Right lobe of liver (tissue), 6 donors: ENCODE results near the gene MIA. TPM values are rescaled to one million over a fixed set of nuclear protein-coding genes. Genes with fewer than 3 reads are reported as not detected.

Source experiments
- ATAC-seq, 4 donors: fragments of 200-7000 bp; cut with Tn5 transposase; one replicate each; pipeline ENCODE4 v1.9.1; 2020; ENCODE audit warnings: mild to moderate bottlenecking in 4 of 4, moderate library complexity in 4 of 4
- DNase-seq, 3 donors: peaks; one replicate each; pipeline ENCODE4 v3.0.0-alpha.2; 2020
- H3K27ac ChIP-seq, 3 donors: fragments of 200-600 bp; one replicate each; pipeline ENCODE4 v1.8.0; 2022
- H3K27me3 ChIP-seq, 2 donors: fragments of 200-600 bp; one replicate each; pipeline ENCODE4 v1.8.0; 2022
- H3K36me3 ChIP-seq, 4 donors: fragments of 200-600 bp; sonication (generic) in 1 of 4; one replicate each; pipeline versions ENCODE4 v1.5.1 to v1.8.0; 2017 to 2022; ENCODE audit warnings: control low read depth in 1 of 4
- H3K4me1 ChIP-seq, 4 donors: fragments of 200-600 bp; sonication (generic) in 1 of 4; one replicate each; pipeline versions ENCODE4 v1.5.1 to v1.8.0; 2017 to 2022; ENCODE audit warnings: control low read depth in 1 of 4
- H3K4me3 ChIP-seq, 3 donors: fragments of 200-600 bp; one replicate each; pipeline ENCODE4 v1.8.0; 2022
- H3K9me3 ChIP-seq, 4 donors: fragments of 200-600 bp; sonication (generic) in 1 of 4; one replicate each; pipeline versions ENCODE4 v1.5.1 to v1.8.0; 2017 to 2022; ENCODE audit warnings: control low read depth in 1 of 4
- POLR2A ChIP-seq: fragments of 450-650 bp; IDR thresholded peaks from one replicate; pipeline ENCODE4 v1.6.1; 2017; ENCODE audit warnings: antibody characterized with exemption, mild to moderate bottlenecking
- WGBS: methylation state at CpG from one replicate; pipeline ENCODE4 v1.1.6; 2018; ENCODE audit warnings: low coverage, low lambda C conversion rate; ENCODE audit not compliant: insufficient coverage; ENCODE audit errors: missing lambda C conversion rate; 5-methylcytosine and 5-hydroxymethylcytosine counted together
- intact Hi-C, 2 donors: fragments of 100-400 bp; cut with DNase I; formaldehyde crosslinking; loops; one replicate each; pipeline versions ENCODE4 v1.11.2 to v1.14.1; 2022
- total RNA-seq, 6 experiments: library from RNA; depleted of rRNA in 2 of 6; stranded (reverse); fragments of >200 nt in 2 of 6; fragmentation: NEBNext Ultra II Directional in 3 of 6; extraction: Animal tissue kit (Norgen Biotek cat#: 25700) in 3 of 6; gene quantifications; one replicate each; pipeline versions ENCODE4 v1.1.0 to v1.2.4, GENCODE V29; 2016 to 2023
- TF ChIP-seq, protein P1 (sequence below), 4 donors: fragments of 200-600 bp in 3 of 4; fragments of 450-650 bp in 1 of 4; IDR thresholded peaks; one replicate each; pipeline versions ENCODE4 v1.5.1 to v1.8.0; 2016 to 2022; ENCODE audit warnings: antibody characterized with exemption in 4 of 4, mild to moderate bottlenecking in 2 of 4
- donor health status: DM: no; HTN: yes; CAD: no.
- donor health status: DM: no; HTN: no; CAD: no.
- donor health status: DM: no; HTN: no; CAD: no.
- donor health status: DM: no; HTN: yes; CAD: no.
- donor health status: DM: no; HTN: yes; CAD: no.

The MIA gene
- total RNA-seq, 6 experiments from 2014 or later, result 0.86 to 1.9 (median 1.1) TPM; not detected in 3

DNA sequence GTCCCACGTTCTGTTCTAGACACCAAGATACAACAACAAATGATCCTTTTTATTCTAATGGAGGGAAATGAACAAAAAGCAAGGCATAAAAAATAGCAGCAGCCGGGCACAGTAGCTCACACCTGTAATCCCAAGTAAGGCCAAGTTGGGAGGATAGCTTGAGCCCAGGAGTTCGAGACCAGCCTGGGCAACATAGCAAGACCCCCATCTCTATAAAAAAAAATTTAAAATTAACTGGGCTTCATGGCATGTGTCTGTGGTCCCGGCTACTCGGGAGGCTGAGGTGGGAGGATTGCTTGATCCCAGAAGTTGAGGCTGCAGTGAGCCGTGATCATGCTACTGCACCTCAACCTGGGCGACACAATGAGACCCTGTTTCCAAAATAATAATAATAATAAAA, 1.0 kb downstream of the MIA start:
- Histone ChIP-seq H3K27me3 (no peaks in the 10 kb centered on the region), H3K27ac (peak overlapping the region in 2 of 3 donors; percentile 89 to 93), H3K36me3 (no peaks in the 10 kb centered on the region), H3K4me3 (no peak overlapping the region), H3K4me1 (peaks cover 0 to 12% (median 0%) of the 10 kb centered on the region in 4 donors), H3K9me3 (no peaks in the 10 kb centered on the region)
- intact Hi-C loops, result no loop called here
- no peak for TF ChIP-seq POLR2A
- TF ChIP-seq, protein P1, sequence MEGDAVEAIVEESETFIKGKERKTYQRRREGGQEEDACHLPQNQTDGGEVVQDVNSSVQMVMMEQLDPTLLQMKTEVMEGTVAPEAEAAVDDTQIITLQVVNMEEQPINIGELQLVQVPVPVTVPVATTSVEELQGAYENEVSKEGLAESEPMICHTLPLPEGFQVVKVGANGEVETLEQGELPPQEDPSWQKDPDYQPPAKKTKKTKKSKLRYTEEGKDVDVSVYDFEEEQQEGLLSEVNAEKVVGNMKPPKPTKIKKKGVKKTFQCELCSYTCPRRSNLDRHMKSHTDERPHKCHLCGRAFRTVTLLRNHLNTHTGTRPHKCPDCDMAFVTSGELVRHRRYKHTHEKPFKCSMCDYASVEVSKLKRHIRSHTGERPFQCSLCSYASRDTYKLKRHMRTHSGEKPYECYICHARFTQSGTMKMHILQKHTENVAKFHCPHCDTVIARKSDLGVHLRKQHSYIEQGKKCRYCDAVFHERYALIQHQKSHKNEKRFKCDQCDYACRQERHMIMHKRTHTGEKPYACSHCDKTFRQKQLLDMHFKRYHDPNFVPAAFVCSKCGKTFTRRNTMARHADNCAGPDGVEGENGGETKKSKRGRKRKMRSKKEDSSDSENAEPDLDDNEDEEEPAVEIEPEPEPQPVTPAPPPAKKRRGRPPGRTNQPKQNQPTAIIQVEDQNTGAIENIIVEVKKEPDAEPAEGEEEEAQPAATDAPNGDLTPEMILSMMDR (IDR thresholded peaks at IDR 0.05), result no peak
- DNase-seq (no peak), ATAC-seq (no peak)
- 76% methylated on average over 7 of the region's 7 CpGs for WGBS

DNA sequence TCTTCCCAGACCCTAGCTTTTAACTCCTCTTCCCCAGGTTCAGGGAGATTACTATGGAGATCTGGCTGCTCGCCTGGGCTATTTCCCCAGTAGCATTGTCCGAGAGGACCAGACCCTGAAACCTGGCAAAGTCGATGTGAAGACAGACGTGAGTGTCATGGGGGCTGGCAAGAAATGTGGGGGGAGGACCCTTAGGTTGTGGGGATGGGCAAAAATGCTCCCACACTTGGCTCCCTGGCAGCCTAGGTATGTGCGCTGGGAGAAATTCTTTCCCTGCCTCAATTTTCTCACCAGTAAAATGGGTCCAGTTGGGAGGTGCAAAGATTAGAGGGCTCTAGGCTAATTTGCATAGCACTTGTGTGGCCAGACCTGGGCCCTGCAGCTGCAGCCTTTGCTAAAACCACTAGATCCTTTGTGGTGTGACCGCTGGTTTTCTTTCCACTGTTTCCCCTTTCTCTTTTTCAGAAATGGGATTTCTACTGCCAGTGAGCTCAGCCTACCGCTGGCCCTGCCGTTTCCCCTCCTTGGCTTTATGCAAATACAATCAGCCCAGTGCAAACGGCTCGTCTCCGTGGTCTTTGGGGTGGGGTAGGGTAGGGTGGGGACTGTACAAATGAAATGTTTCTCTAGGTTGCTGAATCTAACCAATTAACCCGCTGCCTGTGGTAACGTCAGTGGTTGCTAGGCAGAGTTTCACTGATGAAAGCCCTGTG, 1.8 kb downstream of the MIA start:
- 6% methylated on average over 11 of the region's 13 CpGs for WGBS
- Histone ChIP-seq H3K36me3 (no peaks in the 10 kb centered on the region), H3K27me3 (no peaks in the 10 kb centered on the region), H3K9me3 (no peaks in the 10 kb centered on the region), H3K27ac (peak overlapping the region; percentile 78 to 93 (median 89)), H3K4me3 (peak overlapping the region; percentile 52 to 93 (median 77)), H3K4me1 (peaks cover 0 to 12% (median 0%) of the 10 kb centered on the region in 4 donors)
- ATAC-seq, result peak; percentile 74 to 79 (median 76)
- intact Hi-C loops, result no loop called here
- TF ChIP-seq, protein P1 (IDR thresholded peaks at IDR 0.05), result no peak
- no peak for TF ChIP-seq POLR2A
- DNase-seq, result peak; percentile 77 to 86 (median 83)

DNA sequence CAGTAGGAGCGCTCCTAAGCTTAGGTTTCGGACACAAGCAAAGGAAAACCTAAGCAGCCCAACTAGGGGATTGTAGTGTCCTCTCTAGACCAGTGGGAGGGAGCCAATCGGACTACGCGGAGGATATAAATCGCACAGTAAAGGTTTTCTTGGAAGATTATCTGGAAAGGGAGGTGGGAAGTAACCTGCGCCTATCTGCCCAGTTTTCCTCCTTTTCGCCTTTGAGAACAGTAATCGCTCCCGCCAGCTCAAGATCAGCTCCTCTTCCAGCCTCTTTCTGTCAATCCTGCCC, 2.3 kb downstream of the MIA start:
- no peak for DNase-seq
- intact Hi-C loops, result no loop called here
- peak overlapping the region; percentile 52 to 93 (median 77) for H3K4me3 ChIP-seq
- H3K27me3 ChIP-seq, result no peaks in the 10 kb centered on the region
- no peaks in the 10 kb centered on the region for H3K36me3 ChIP-seq
- peaks cover 0 to 12% (median 0%) of the 10 kb centered on the region in 4 donors for H3K4me1 ChIP-seq
- 0% methylated on average over 9 of the region's 10 CpGs for WGBS
- no peak for ATAC-seq
- no peak for TF ChIP-seq POLR2A
- TF ChIP-seq, protein P1 (IDR thresholded peaks at IDR 0.05), result no peak
- peak overlapping the region; percentile 78 to 93 (median 89) for H3K27ac ChIP-seq
- H3K9me3 ChIP-seq, result no peaks in the 10 kb centered on the region

DNA sequence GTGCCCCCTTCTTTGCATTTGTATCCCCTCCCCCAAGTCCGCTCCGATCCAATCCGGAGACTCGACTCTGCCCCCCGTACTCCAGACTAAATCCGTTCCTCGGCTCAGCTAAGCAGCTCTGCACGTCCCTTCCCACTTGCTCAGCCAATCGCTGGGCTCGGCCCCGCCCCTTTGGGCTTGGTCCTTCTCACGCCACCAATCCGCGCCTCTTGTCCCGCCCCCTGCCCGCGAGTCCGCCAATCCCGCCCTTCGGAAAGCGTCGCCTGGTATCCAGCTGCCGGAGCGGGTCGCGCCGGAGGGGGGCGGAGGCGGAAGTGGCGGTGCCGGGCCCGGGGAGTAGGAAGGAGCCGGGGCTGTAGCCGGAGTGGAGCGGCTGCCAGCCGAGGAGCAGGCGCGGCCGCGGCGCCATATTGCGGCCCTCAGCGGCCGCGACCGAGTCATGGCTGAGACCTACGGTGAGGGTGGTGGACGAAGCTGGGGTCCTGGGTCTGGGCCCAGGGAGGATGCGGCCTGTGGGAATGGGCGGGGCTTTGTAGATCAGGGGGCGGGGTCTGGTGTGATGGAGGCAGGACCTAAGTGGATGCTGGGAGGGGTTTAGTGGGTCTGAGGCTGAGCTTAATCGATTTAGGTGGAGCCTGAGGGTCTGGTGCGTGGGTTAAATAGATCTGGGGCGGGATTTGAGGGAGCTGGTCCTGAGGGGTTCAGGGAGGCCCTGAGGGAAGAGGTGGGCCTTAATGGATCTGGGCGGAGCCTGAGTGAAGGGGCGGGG, 2.8 kb downstream of the MIA start, which contains the start of gene RAB4B:
Gene RAB4B, plus strand, starts transcription at position 311 of the 769 bp plus-strand sequence. Its CDS starts 129 bp downstream, at position 440.
- no peaks in the 10 kb centered on the region for H3K9me3 ChIP-seq
- TF ChIP-seq, protein P1 (IDR thresholded peaks at IDR 0.05), result peak in 2 of 4 donors; percentile 21 to 23
- TF ChIP-seq POLR2A, result peak; percentile 64
- no peaks in the 10 kb centered on the region for H3K36me3 ChIP-seq
- ATAC-seq, result peak; percentile 87 to 94 (median 92)
- H3K27ac ChIP-seq, result peak within 1 kb of the TSS; percentile 78 to 93 (median 89)
- intact Hi-C loops, result no loop called here
- H3K27me3 ChIP-seq, result no peaks in the 10 kb centered on the region
- WGBS, result 0% methylated on average over 55 of the region's 56 CpGs
- peak within 1 kb of the TSS; percentile 77 to 93 (median 81) for H3K4me3 ChIP-seq
- DNase-seq, result peak; percentile 100
- H3K4me1 ChIP-seq, result peaks cover 0 to 12% (median 0%) of the 10 kb centered on the region in 4 donors
